CD4-positive, alpha-beta T cell treated with Interleukin-1 beta for 1 hour (primary cell): ENCODE results near the gene TNS4.

Source experiments
- DNase-seq, 2 donors: peaks; one replicate each; pipeline ENCODE4 v3.0.0-alpha.2; 2020 to 2022

Gene TNS4

GRCh38 chr17:40490982-40491381 is 10.4 kb downstream of the TNS4 start:
- no peak for DNase-seq

DNA sequence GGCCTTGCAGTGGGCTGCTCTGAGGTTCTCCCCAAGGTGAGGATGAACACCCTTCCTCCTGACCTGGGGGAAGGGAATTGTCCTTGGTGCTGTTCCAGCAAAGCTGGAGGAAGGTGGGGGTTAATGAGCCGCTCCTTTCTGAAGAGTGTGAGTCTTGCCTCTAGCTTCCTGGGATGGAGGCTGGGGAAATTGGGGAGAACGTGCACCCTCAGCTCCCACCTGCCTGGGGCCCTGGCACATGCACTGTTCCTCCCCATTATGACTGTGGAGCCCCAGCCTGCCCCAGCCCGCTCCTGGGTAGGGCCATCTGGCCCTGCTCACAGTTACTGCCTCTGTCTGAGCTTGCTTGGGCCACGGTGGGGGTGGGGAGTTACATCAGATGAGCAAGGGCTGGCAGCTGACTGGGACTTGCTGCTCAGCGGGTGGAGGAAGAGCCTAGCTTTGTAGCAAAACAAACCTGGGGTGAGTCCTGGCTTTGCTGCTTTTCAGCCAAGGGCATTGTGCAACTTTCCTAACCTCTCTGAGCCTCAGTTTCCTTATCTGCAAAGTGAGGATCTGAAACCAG is 11.1 kb downstream of the TNS4 start:
- no peak for DNase-seq

- no peak for DNase-seq
These were observed 13.9 kb downstream of the TNS4 start for GRCh38 chr17:40487371-40488020.

DNA sequence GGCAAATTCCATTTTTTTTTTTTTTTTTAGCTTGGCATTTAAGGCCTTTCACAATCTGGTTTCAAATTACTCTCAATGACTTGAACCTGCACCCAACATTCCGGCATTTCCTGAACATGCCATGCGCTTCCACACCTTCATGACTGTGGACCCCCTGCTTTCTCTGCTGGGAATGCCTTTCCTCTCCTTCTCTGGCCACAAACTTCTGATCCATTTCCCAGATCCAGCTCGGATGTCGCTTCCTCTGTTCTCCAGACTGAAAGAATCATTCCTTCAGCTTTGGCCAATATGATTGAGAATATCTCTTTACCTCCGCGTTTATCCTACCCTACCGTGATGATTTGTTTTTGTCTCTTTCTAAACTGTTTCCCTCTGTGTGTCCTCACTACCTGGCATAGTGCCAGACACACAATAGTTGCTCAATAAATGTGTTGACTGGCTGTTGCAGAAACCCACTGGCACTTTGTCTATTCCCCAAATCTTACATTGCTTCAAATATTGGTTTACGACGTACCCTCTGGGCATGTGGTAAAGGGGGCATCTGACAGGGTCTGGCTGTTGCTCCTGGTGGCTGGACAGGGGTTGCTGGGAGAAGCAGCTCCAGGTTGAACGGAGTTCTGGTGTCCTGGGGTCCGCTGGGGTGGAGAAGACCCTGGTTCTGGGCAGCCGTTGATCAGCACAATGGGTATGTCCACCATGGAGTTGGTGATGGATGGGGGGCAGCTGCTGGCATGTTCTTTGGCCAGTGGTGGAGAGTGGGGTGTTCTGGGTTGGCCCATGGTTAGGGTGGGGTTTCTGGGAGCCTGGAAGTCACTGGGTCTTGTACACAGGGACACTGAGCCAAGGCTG is 14.7 kb downstream of the TNS4 start:
- no peak for DNase-seq

GRCh38 chr17:40485851-40486521 is 15.4 kb downstream of the TNS4 start:
- DNase-seq: no peak

DNA sequence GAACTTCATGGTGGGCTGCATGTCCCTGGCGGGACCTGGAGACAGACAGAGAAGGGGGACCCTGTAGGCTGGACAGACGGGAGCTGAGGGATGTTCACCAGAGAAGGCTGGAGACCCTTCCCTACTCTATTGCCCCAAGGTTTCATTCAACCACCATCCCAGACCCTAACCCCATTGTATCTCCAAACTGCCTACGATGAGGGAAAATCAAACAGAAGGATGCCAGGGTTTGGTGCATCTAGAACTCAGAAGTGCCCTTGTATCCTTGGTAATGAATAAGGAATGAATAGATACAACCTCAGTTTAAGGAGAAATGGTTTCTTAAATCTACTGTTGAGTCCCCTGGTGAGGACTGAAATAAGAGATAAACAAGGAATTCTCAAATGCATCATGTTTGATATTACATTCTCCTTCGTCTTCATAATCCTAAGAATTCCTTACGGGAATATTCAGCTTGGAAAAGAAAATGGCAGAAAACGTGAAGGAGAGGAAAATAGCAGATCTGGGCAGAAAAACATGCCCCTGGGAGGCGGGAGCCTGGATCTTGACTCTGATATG is 16.4 kb downstream of the TNS4 start:
- DNase-seq: no peak

DNA sequence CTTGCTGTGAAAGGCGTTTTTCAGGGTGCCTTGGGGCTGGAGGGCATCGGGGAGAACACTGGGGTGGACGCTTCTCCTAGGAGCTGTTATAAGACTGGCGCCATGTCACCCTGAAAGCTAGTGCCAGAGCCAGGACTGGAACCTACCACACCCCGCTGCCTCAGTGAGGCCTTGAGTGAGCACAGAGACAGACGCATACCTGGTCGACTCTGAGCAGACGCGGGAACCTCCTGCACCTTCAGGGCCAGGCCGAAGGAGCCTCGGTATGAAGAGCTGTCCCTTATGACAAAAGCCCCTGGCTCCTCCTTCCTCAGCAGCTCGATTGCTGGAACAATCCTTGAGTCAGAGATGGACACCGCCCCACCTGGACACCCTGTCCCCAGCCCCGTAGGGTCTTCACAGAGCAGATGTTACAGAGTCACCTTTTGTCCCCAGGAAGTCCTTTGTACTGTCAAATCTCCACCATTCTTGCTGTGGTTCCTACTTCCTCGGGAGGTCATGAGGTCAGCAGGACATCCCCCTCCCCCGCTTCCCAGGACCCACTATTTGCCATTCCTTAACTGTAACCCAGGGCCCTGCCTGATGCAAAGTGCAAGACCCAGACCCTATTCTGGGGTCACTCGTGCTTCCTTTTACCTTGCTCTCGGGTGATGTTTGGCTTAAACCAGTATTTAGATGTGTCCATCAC is 17.0 kb downstream of the TNS4 start:
- DNase-seq: no peak

DNA sequence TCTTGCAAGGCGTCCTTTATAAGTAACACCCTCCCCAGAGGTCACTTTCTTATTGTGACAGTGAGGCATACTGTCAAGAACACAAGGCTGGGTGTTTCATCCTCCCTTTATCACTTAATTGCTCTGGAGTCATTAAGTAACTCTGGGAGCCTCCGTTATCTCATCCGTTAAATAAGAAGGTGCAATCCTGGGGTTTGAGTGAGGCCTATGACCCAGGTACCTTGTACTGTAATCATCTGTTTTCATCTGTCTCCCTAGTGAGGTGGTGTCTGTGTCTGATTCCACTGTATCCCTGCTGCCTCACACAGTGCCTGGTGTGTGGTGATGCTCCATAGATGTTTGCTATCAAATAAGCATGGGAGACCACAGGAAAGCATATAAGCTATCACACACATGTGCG is 17.7 kb downstream of the TNS4 start:
- no peak for DNase-seq

DNA sequence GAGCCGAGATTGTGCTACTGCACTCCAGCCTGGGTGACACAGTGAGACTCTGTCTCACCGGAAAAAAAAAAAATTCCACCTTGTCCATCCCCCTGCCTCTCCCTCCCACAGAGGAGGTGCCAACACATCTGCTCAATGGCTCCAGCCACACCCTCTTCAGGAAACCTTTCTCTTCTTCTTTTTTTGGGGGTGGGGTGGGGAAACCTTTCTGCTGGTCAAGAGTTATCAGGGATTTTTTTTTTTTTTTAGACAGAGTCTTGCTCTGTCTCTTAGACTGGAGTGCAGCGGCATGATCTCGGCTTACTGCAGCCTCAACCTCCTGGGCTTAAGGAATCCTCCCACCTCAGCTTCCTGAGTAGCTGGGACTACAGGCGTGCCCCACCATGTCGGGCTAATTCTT is 18.7 kb downstream of the TNS4 start:
- DNase-seq: no peak

DNA sequence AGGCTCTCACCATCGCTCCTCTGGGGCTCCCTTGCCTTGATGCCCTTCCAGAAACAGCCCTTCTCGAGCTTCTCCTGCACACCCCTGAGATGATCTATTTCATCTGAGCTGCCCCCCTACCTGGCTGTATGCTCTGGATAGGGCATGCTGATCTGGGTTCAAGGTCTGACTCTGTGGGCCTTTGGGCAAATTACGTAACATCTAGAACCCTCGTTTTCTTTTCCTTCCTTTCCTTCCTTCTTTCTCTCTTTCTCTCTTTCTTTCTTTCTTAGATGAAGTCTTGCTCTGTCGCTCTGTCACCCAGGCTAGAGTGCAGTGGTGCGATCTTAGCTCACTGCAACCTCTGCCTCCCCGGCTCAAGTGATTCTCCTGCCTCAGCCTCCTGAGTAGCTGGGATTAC is 20.3 kb downstream of the TNS4 start:
- no peak for DNase-seq

DNA sequence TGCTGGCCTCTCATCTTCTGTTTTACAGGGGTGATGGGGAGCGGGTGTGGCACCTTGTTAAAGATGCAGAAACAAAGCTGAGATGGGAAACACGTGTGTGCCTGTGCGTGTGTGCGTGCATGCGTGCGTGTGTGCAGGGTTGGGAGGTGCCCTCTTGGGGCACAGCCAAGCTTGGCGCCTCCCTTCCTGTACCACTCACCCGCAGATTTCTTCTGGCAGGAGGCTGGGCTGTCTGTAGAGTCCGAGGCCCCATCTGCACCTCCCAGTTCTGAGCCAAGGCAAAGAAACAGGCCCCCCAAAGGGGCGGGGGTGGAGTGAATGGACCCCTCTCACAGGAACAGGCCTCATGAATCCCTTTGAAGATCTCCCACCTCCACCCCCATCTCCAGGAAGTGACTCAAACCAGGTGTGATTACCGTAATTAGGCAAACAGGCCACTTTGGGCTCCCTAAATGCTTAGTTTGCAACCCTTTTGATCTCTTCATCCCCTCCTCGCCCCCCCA is 20.9 kb downstream of the TNS4 start:
- peak; percentile 85 to 89 for DNase-seq

DNA sequence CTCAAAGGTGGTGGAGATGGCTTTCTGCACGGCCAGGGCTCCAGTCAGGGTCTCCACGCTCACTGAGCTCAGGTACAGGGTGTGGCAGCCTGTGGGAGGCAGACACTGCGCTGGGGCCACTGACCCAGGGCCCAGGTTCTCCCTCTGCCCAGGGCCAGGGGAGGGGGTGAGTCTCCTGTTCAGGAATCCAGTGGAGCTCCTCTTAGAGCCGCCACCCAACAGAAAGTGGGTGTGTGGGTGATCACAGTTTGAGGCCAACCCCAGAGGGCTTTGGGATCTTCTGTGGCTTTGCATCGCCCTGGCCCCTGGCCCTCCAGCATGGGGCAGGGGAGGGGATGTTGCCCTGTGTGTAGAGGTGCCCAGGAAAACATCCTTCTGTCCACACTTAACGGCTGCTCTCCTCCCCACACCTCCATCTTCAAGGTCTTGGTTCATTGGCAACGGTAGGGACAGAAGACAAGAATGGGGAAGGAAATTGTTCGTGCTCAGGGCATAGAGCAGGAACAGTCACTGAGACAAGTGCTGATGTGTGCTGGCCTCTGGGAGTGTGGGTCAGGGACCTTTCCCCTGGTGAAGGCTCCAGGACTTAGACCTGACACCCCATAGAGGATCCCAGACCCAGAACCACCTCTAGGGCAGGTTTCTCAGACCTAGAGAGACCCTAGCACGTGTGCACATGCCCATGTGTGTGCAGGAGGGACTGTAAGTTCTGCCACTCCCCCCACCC is 21.5 kb downstream of the TNS4 start:
- DNase-seq: no peak

DNA sequence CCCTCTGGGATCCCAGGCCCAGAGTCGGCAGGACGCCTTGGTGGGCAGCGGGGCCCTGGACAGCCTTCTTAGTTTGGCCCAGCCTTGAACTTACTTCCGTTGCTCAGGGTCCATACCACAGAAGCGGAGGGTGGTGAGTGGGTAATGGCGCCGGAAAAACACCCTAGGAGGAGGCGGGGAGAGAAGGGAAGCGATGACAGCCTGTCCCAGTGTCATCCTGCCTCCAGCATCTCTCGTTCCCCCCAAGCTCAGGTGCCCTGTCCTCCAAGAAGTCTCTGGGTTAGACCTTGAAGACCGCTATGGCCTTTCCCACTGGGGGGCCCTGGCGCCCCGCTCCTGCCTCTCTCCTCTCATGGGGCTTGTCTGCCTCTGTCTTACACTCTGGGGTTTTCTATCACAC is 22.9 kb downstream of the TNS4 start:
- no peak for DNase-seq

GRCh38 chr17:40477796-40478195 is 23.6 kb downstream of the TNS4 start:
- no peak for DNase-seq

GRCh38 chr17:40475234-40475908 is 26.1 kb downstream of the TNS4 start:
- no peak for DNase-seq

DNA sequence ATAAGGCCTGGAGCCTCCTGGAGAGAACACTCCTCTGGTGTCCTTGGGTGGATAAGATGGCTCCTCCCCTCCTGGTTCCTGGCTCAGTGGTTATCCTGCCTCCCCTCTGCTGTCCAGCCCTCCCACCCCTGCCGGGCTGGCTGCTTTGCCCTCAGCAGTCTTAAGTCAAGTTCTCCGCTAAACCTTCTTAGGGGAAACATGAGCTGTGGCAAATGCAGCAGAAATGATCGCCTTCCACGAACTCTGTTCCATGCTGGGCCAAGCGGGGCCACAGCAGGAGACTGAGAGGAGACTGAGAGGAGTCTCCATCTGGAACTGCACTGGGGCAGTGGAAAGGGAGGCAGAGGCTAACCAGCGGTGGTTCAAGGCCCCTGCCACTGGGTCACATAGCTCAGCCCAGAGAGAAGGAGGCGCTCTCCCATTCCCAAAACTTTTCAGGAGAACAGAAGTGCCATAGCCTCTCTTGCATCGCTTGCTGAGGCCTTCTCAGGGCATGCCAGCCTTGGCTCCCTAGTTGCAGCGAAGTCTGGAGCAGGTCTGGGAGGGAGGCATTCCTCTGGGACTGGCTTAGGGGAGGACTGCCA is 26.9 kb downstream of the TNS4 start:
- no peak for DNase-seq

- DNase-seq: no peak
These were observed 27.7 kb downstream of the TNS4 start for GRCh38 chr17:40473573-40474365.

DNA sequence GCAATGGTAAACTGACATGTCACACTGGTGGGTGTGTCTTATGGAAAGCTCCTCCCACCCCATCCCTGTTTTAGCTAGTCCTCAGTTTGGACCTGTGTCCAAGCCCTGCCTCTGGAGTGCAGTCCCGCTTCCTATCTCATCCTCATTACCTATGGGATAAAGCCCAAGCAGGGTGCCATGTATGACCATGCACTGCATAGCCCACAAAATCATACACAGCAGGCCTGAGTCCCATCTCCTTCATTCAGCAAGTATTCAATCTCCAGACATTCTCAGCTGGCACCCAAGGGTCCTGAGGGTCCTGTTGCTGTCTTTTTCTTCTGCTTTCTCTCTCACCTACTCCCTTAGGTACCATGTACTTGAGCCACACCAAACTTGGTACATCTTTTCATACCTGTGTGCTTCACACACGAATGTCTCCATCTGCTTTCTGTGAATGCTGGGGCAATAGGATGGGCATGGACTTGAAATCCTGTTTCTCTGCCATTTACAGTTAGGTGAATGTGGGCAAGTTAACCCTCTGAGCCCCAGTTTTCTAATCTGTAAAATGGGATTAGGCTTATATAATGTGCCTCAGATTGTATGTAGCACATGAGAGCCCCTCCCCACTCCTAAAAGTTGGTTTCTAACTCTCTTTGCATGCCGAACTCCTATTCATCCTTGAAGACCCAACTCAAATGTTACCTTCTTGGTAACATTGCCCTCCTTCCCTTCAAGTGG is 28.5 kb downstream of the TNS4 start:
- no peak for DNase-seq
